ENCODE measurements around the gene KRT86. TPM values are rescaled to one million over a fixed set of nuclear protein-coding genes. Genes with fewer than 3 reads are reported as not detected.

Gene KRT86
- polyA plus RNA-seq, 2 of the 4 experiments (the other 2 are of a cell fraction) = 23.5 to 378 TPM

DNA sequence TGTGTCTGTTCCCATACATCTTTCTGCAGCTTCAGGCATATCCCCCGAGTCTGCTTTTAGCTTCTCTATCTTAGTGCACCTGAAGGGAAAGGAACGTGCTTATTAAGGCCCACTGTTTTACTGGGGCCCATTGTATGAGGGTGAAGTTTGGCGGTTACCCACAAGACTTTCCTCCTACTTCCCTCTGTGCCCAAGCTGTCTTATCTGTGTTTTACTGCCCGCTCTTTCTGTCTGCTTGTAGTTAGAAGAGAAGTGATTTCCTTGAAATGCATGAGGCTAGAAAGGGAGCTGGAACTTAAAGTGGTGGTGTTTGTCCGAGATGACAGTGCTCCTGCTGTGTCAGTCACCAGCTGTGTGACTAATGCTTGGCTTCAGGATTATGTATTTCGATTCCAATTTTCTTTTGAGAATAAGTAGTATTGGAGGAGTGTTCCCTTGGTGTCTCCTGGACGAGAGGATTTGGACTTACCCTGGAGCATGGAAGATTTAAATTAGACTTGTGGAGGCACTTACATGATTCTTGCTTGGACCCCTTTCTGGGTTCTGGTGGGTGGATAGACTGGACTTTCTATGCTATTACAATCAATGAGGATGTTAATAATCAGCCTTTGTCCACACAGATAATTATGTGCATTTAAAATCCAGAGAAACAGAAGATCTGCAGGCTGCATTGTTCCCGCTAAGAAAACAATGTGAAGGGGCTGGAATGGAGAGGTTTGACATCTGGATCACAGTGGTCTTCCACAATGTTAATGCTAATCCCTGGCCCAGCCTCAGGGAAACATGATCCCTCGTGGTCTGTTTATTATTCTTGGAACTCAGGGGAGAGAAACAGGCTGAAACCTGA is 13.9 kb upstream of the KRT86 start:
- peaks cover 44% of the 10 kb centered on the region for H3K4me1 ChIP-seq
- CTCF ChIA-PET = interaction anchor here (1.1 to 14.8 kb wide), 8 partner anchors 8 to 619 kb away, joined by 4 to 301 read pairs (median 10); partner anchors contain the start of gene KRT86
- H3K27ac ChIP-seq = peak overlapping the region; percentile 68 to 74
- DNase-seq (ENCODE audit: low read depth in 1 of 2, low spot score in 1 of 2) (no peak), FAIRE-seq (no peak), ATAC-seq (no peak)
- H3K9me3 ChIP-seq = no peaks in the 10 kb centered on the region
- TF ChIP-seq FOSL2 (IDR thresholded peaks at IDR 0.05) (no peak), FOSL2 (CRISPR knock-in tag; IDR thresholded peaks at IDR 0.05) (no peak), NPAS2 (CRISPR knock-in tag; IDR thresholded peaks at IDR 0.05; ENCODE audit: borderline replicate concordance) (no peak), ZSCAN20 (CRISPR knock-in tag; IDR thresholded peaks at IDR 0.05) (no peak), CHD4 (IDR thresholded peaks at IDR 0.05; ENCODE audit: borderline replicate concordance) (no peak), HOXB5 (CRISPR knock-in tag; IDR thresholded peaks at IDR 0.05) (no peak), HDAC2 (IDR thresholded peaks at IDR 0.05) (no peak), MAZ (IDR thresholded peaks at IDR 0.05; ENCODE audit: borderline replicate concordance, low read depth, low read length) (no peak), NR3C1 (IDR thresholded peaks at IDR 0.05) (no peak), SREBF2 (IDR thresholded peaks at IDR 0.05) (no peak)
- TF ChIP-seq, protein P1, sequence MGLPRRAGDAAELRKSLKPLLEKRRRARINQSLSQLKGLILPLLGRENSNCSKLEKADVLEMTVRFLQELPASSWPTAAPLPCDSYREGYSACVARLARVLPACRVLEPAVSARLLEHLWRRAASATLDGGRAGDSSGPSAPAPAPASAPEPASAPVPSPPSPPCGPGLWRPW (IDR thresholded peaks at IDR 0.05) = no peak
- TF ChIP-seq, protein P2, sequence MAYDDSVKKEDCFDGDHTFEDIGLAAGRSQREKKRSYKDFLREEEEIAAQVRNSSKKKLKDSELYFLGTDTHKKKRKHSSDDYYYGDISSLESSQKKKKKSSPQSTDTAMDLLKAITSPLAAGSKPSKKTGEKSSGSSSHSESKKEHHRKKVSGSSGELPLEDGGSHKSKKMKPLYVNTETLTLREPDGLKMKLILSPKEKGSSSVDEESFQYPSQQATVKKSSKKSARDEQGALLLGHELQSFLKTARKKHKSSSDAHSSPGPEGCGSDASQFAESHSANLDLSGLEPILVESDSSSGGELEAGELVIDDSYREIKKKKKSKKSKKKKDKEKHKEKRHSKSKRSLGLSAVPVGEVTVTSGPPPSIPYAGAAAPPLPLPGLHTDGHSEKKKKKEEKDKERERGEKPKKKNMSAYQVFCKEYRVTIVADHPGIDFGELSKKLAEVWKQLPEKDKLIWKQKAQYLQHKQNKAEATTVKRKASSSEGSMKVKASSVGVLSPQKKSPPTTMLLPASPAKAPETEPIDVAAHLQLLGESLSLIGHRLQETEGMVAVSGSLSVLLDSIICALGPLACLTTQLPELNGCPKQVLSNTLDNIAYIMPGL (CRISPR knock-in tag; IDR thresholded peaks at IDR 0.05; ENCODE audit: borderline replicate concordance) = no peak
- TF ChIP-seq, protein P3, sequence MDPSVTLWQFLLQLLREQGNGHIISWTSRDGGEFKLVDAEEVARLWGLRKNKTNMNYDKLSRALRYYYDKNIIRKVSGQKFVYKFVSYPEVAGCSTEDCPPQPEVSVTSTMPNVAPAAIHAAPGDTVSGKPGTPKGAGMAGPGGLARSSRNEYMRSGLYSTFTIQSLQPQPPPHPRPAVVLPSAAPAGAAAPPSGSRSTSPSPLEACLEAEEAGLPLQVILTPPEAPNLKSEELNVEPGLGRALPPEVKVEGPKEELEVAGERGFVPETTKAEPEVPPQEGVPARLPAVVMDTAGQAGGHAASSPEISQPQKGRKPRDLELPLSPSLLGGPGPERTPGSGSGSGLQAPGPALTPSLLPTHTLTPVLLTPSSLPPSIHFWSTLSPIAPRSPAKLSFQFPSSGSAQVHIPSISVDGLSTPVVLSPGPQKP (IDR thresholded peaks at IDR 0.05; ENCODE audit: low read depth, low read length) = no peak
- H3K4me3 ChIP-seq = no peak overlapping the region
- POLR2A ChIA-PET = interaction anchor here (1.8 to 18.5 kb wide), 2 partner anchors 10 to 19 kb away, joined by 6 to 383 read pairs; partner anchors contain the start of gene KRT86
- 0 out of 3 replicates have a peak overlapping the region, but pooled peaks have one; percentile 1 for H3K4me2 ChIP-seq
- 71% methylated on average over 9 of the region's 9 CpGs for WGBS (ENCODE audit: missing lambda C conversion rate)

DNA sequence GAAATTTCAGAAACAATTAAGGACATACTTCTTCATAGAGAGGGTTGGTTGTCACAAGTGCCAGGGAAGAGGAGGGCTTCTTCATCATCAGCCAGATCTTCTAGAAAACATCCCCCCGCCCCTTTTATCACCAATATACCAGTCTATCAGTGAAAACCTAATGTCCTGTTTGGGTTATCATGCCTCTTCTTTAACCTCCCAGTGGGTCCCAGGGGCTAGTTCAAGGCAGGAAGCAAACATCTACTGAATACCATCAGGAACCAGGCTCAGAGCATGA is 13.3 kb upstream of the KRT86 start:
- FAIRE-seq (no peak), DNase-seq (ENCODE audit: low read depth in 1 of 2, low spot score in 1 of 2) (no peak), ATAC-seq (no peak)
- WGBS (ENCODE audit: missing lambda C conversion rate) = 75% methylated on average over 1 of the region's 1 CpG
- TF ChIP-seq HDAC2 (IDR thresholded peaks at IDR 0.05) (no peak), CEBPB (IDR thresholded peaks at IDR 0.05) (no peak), CHD2 (IDR thresholded peaks at IDR 0.05; ENCODE audit: low read length, partially characterized antibody) (no peak), FOSL2 (IDR thresholded peaks at IDR 0.05) (no peak), FOSL2 (CRISPR knock-in tag; IDR thresholded peaks at IDR 0.05) (no peak), TFCP2L1 (CRISPR knock-in tag; IDR thresholded peaks at IDR 0.05) (0 out of 2 replicates have a peak, but pooled peaks have one; percentile 41)
- POLR2A ChIA-PET = interaction anchor here (18.5 kb wide), 1 partner anchor 19 kb away, joined by 383 read pairs; the partner anchor contains the start of gene KRT86
- Histone ChIP-seq H3K9me3 (no peaks in the 10 kb centered on the region), H3K4me1 (peaks cover 38% of the 10 kb centered on the region), H3K27ac (peak overlapping the region; percentile 4 to 74; a peak in 3 of 6 replicates), H3K4me3 (no peak overlapping the region), H3K4me2 (no peak overlapping the region)
- CTCF ChIA-PET = interaction anchor here (2.1 to 14.8 kb wide), 3 partner anchors 20 to 610 kb away, joined by 4 to 301 read pairs (median 61); partner anchors contain the start of gene KRT86

DNA sequence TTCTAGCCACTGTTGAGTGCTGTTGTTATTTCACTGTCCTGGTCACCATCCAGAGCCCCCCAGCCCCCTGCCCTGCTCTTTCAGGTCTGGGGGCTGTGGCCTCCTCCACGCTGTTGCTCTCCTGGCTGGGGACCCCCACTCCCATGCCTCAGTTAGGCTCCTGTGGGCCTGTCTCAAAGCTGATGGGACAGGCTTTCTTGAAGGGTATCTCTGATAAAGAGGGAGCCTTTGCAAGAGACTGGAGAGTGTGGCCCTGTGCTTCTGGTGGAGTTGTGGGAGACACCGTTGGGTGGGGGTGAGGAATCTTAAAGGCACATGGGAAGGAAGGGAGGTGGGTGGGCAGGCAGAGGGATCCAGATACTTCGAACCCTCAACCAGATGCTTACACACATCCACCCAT is 12.2 kb upstream of the KRT86 start:
- CTCF ChIA-PET = interaction anchor here (1.3 to 14.8 kb wide), 5 partner anchors 11 to 617 kb away, joined by 4 to 301 read pairs (median 7); partner anchors contain the start of gene KRT86
- POLR2A ChIA-PET = no interaction called here
- TF ChIP-seq EHF (CRISPR knock-in tag; IDR thresholded peaks at IDR 0.05) (0 out of 2 replicates have a peak, but pooled peaks have one; percentile 31), HOXA7 (CRISPR knock-in tag; IDR thresholded peaks at IDR 0.05) (no peak)
- DNase-seq (ENCODE audit: low read depth in 1 of 2, low spot score in 1 of 2) = no peak
- H3K27ac ChIP-seq = peak overlapping the region; percentile 42 to 74; a peak in 4 of 6 replicates
- H3K4me3 ChIP-seq = no peak overlapping the region
- no peak for ATAC-seq
- no peak for FAIRE-seq
- H3K4me2 ChIP-seq = no peak overlapping the region
- H3K9me3 ChIP-seq = no peaks in the 10 kb centered on the region
- 63% methylated on average over 3 of the region's 3 CpGs for WGBS (ENCODE audit: missing lambda C conversion rate)
- H3K4me1 ChIP-seq = peaks cover 35% of the 10 kb centered on the region
